GM12878 (cell line): ENCODE measurements around the gene TP53I11. TPM values are rescaled to one million over a fixed set of nuclear protein-coding genes. Genes with fewer than 3 reads are reported as not detected.
A peak's percentile ranks its signal among the peaks of the same experiment; 100 is the strongest.

Experiments used
- BHLHE40 ChIP-seq, 2 experiments: fragments of 450-650 bp in 1 of 2; IDR thresholded peaks; 2 replicates each; pipeline ENCODE4 v1.6.1; 2011 to 2017; ENCODE audit warnings: low read depth in 2 of 2, borderline replicate concordance in 1 of 2, improper control_type of control experiment in 1 of 2, low read length in 1 of 2, mild to moderate bottlenecking in 1 of 2
- DPF2 ChIP-seq: fragments of 450-650 bp; IDR thresholded peaks from 2 replicates; pipeline ENCODE4 v1.6.1; 2017; ENCODE audit warnings: mild to moderate bottlenecking
- IRF4 ChIP-seq: IDR thresholded peaks from 2 replicates; pipeline ENCODE4 v1.6.1; 2011; ENCODE audit warnings: low read depth, low read length
- RAD21 ChIP-seq: IDR thresholded peaks from 2 replicates; pipeline ENCODE4 v1.6.1; 2011; ENCODE audit warnings: mild to moderate bottlenecking, low read depth, low read length, moderate library complexity; ENCODE audit not compliant: insufficient read depth
- RELA ChIP-seq: fragments of 450-650 bp; IDR thresholded peaks from 2 replicates; pipeline ENCODE4 v1.8.0; 2014; ENCODE audit warnings: borderline replicate concordance; ENCODE audit not compliant: partially characterized antibody
- SMC3 ChIP-seq: IDR thresholded peaks from 2 replicates; pipeline ENCODE4 v1.6.1; 2011; ENCODE audit warnings: low read length, improper control_type of control experiment, borderline replicate concordance
- polyA plus RNA-seq, 11 experiments: library from polyadenylated mRNA; depleted of rRNA in 4 of 11; unstranded in 6 of 11; stranded (reverse) in 5 of 11; fragments of >200 nt; fragmentation: Nextera tagmentation in 4 of 11; fragmentation: Illumina TruSeq in 1 of 11; extraction: Ambion mirVana in 4 of 11; extraction: Trizol in 1 of 11; gene quantifications; 1 replicate in 1 of 11; 2 replicates in 10 of 11; pipeline versions ENCODE4 v1.2.1 to v1.2.3, GENCODE V29; 2011 to 2016; ENCODE audit warnings: inconsistent platforms in 2 of 11, missing spikeins in 2 of 11, low read depth in 1 of 11
- total RNA-seq, 4 experiments: library from RNA; depleted of rRNA in 3 of 4; stranded (reverse); fragments of >200 nt in 3 of 4; fragmentation: Illumina TruSeq in 1 of 4; extraction: Trizol in 1 of 4; gene quantifications; 2 replicates each; pipeline versions ENCODE4 v1.2.1 to v1.2.3, GENCODE V29; 2013 to 2021
- TF ChIP-seq, protein P1 (sequence below): fragments of 450-650 bp; IDR thresholded peaks from 2 replicates; pipeline ENCODE4 v1.6.1; 2017; ENCODE audit warnings: mild to moderate bottlenecking, moderate library complexity
- TF ChIP-seq, protein P2 (sequence below): fragments of 450-650 bp; conservative IDR thresholded peaks from 2 replicates; pipeline ENCODE4 v1.6.1; 2017; ENCODE audit warnings: mild to moderate bottlenecking, moderate library complexity
- TF ChIP-seq, protein P3 (sequence below): fragments of 450-650 bp; IDR thresholded peaks from 2 replicates; pipeline ENCODE4 v1.6.1; 2016; ENCODE audit warnings: mild to moderate bottlenecking

TP53I11 gene
- total and polyA plus RNA-seq, 10 of the 15 experiments (the other 5 are each of a cell fraction or from before 2014, with no cell fraction given) = 0.03 to 0.28 (median 0.17) TPM; not detected in 3

DNA sequence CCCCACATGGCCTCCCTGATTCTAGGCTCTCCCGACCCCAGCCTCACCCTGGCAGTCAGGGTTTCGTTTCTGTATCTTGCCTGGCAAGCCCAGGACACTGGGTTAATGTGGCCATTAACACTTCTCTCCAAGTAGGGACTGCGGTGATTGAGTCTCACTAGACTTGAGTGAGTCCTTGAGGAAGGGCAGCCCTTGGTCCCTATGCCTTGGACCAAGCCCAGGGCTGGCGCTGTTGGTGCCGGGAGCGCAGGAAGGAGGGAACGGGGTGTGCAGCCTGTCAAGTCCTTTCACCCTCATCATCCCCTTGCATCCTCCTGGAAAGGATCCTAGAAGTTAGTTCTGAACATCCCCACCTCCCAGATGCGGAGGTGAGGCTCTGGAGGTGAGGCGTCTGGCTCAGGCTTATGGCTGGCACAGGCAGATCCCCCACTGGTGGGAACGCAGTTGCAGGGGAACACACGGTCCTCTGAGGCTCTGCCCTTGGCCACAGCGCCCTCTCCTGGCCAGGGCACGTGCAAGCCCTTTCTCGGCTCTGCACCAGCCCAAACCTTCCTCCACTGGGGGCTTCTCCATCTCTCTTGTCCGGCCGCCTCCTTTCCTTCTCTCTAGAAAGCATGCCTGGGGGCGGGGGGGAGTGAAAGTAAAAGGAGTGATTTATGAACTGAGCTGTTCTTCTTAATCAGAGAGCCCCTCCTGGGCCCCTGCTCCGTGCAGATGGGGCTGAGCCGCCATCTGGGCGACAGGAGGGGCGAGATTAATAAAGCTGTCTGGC, 56.7 kb downstream of the TP53I11 start (continued):
- no peak for TF ChIP-seq DPF2
- TF ChIP-seq RELA = no peak
- peak; percentile 81 for TF ChIP-seq RAD21
- TF ChIP-seq SMC3 = peak; percentile 71; the same call in 1 of the 2 replicates
- peak in 1 of 2 experiments; percentile 19; a peak in 2 of 4 replicates for TF ChIP-seq BHLHE40 (IDR thresholded peaks at IDR 0.05; ENCODE audit: borderline replicate concordance in 1 of 2, low read depth in 2 of 2, low read length in 1 of 2)
- TF ChIP-seq IRF4 = 0 out of 2 replicates have a peak, but pooled peaks have one; percentile 30
- TF ChIP-seq, protein P1, sequence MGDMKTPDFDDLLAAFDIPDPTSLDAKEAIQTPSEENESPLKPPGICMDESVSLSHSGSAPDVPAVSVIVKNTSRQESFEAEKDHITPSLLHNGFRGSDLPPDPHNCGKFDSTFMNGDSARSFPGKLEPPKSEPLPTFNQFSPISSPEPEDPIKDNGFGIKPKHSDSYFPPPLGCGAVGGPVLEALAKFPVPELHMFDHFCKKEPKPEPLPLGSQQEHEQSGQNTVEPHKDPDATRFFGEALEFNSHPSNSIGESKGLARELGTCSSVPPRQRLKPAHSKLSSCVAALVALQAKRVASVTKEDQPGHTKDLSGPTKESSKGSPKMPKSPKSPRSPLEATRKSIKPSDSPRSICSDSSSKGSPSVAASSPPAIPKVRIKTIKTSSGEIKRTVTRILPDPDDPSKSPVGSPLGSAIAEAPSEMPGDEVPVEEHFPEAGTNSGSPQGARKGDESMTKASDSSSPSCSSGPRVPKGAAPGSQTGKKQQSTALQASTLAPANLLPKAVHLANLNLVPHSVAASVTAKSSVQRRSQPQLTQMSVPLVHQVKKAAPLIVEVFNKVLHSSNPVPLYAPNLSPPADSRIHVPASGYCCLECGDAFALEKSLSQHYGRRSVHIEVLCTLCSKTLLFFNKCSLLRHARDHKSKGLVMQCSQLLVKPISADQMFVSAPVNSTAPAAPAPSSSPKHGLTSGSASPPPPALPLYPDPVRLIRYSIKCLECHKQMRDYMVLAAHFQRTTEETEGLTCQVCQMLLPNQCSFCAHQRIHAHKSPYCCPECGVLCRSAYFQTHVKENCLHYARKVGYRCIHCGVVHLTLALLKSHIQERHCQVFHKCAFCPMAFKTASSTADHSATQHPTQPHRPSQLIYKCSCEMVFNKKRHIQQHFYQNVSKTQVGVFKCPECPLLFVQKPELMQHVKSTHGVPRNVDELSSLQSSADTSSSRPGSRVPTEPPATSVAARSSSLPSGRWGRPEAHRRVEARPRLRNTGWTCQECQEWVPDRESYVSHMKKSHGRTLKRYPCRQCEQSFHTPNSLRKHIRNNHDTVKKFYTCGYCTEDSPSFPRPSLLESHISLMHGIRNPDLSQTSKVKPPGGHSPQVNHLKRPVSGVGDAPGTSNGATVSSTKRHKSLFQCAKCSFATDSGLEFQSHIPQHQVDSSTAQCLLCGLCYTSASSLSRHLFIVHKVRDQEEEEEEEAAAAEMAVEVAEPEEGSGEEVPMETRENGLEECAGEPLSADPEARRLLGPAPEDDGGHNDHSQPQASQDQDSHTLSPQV = no peak
- TF ChIP-seq, protein P2, sequence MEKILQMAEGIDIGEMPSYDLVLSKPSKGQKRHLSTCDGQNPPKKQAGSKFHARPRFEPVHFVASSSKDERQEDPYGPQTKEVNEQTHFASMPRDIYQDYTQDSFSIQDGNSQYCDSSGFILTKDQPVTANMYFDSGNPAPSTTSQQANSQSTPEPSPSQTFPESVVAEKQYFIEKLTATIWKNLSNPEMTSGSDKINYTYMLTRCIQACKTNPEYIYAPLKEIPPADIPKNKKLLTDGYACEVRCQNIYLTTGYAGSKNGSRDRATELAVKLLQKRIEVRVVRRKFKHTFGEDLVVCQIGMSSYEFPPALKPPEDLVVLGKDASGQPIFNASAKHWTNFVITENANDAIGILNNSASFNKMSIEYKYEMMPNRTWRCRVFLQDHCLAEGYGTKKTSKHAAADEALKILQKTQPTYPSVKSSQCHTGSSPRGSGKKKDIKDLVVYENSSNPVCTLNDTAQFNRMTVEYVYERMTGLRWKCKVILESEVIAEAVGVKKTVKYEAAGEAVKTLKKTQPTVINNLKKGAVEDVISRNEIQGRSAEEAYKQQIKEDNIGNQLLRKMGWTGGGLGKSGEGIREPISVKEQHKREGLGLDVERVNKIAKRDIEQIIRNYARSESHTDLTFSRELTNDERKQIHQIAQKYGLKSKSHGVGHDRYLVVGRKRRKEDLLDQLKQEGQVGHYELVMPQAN = no peak
- TF ChIP-seq, protein P3, sequence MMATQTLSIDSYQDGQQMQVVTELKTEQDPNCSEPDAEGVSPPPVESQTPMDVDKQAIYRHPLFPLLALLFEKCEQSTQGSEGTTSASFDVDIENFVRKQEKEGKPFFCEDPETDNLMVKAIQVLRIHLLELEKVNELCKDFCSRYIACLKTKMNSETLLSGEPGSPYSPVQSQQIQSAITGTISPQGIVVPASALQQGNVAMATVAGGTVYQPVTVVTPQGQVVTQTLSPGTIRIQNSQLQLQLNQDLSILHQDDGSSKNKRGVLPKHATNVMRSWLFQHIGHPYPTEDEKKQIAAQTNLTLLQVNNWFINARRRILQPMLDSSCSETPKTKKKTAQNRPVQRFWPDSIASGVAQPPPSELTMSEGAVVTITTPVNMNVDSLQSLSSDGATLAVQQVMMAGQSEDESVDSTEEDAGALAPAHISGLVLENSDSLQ = no peak
